ENCODE results near the gene SAXO1.

DNA sequence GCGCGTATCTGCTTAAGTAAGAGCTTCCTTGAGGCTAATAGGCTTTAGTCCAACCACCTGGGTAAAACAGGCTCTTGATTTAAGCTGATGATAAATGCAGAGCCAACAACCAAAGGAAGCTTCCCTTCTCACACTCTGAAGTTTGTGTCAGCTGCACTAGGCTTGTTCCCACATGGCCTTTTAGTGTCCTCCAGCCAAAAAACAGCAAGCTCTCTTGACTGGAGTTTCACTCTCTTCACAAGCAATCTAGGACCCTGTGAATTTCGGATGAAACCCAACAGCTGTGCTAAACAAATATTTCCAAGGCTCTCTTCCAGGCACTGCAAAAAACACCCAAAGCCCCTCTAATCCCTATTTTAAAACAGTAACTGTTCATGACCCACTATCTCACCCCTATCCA lies 63.9 kb downstream of the SAXO1 start:
- TF ChIP-seq, protein P1, sequence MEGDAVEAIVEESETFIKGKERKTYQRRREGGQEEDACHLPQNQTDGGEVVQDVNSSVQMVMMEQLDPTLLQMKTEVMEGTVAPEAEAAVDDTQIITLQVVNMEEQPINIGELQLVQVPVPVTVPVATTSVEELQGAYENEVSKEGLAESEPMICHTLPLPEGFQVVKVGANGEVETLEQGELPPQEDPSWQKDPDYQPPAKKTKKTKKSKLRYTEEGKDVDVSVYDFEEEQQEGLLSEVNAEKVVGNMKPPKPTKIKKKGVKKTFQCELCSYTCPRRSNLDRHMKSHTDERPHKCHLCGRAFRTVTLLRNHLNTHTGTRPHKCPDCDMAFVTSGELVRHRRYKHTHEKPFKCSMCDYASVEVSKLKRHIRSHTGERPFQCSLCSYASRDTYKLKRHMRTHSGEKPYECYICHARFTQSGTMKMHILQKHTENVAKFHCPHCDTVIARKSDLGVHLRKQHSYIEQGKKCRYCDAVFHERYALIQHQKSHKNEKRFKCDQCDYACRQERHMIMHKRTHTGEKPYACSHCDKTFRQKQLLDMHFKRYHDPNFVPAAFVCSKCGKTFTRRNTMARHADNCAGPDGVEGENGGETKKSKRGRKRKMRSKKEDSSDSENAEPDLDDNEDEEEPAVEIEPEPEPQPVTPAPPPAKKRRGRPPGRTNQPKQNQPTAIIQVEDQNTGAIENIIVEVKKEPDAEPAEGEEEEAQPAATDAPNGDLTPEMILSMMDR (IDR thresholded peaks at IDR 0.05; ENCODE audit: poor library complexity, severe bottlenecking) = no peak
- TF ChIP-seq EP300 (conservative IDR thresholded peaks at IDR 0.05; ENCODE audit: poor library complexity, severe bottlenecking) (no peak), EZH2 (IDR thresholded peaks at IDR 0.05; ENCODE audit: borderline replicate concordance, insufficient read depth, low read length, poor library complexity, severe bottlenecking) (no peak)

Measured in neural cell (in vitro differentiated cells).